GM12874 (cell line): ENCODE measurements around the gene CBFA2T2.
A peak's percentile ranks its signal among the peaks of the same experiment; 100 is the strongest.

Experiments
- CTCF ChIP-seq: IDR thresholded peaks from 2 replicates; pipeline ENCODE4 v1.5.1; 2011; ENCODE audit warnings: low read depth, mild to moderate bottlenecking, control low read depth, low read length, moderate library complexity; ENCODE audit not compliant: insufficient read depth

CBFA2T2 gene

DNA sequence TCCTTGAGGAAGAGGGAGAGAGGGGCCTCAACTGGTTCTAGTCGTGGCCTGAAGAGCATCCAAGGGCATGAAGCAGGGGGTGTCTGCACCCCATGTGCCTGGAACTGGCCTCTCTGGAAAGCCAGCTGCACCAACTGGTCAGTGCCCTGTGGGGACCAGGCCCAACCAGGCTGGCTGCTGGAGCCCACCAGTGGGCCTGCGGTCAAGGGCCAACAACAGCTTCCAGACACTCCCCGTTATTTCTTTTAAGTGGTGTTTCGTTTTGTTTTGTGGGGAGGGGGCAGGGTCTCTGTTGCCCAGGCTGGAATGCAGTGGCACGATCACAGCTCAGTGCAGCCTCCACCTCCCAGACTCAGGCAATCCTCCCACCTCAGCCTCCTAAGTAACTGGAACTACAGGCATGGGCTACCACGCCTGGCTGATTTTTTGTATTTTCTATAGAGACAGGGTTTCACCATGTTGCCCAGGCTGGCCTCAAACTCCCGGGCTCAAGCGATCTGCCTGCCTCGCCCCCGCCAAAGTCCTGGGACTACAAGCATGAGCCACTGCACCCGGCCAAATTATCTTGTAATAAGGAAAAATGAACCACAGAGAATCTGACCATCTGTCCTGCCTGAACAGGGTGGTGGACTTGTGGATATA is 160.3 kb downstream of the CBFA2T2 start:
- no peak for TF ChIP-seq CTCF

DNA sequence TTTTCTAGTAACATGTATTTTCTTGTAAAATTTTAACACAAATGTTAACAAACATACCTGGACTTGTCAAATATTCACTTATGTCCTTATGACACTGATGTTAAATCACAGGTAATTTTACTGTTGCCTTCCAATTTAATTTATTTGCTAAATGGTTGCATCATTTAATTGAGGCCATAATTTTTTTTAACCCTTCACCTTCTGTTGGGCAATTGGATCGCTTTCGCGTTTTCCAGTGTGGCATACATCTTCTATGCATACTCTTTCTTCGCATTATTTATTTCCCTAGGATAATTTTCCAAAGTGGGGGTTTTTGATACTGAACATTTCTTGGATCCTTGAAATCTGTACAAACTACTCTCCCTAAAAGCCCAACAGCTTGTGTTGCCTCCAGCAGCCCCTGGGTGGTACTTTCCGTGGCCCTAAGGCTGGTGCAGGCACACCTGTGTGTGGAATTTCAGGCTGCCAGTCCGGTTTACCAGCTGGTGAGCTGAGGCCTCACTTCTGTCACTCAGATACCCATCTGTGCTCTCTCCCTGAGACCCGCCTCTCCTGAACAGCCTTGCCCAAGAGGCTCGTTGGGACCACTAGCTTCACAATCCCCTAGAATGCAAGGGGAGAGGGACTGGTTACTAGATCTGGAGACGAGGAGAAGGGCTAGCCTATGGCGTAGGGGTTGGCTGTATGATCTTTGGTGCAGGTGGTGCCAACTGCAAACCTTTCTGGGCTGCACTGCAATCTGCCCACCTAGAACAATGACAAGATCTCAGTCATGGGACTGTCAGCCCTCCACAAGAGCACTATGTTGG is 161.1 kb downstream of the CBFA2T2 start:
- TF ChIP-seq CTCF = no peak

DNA sequence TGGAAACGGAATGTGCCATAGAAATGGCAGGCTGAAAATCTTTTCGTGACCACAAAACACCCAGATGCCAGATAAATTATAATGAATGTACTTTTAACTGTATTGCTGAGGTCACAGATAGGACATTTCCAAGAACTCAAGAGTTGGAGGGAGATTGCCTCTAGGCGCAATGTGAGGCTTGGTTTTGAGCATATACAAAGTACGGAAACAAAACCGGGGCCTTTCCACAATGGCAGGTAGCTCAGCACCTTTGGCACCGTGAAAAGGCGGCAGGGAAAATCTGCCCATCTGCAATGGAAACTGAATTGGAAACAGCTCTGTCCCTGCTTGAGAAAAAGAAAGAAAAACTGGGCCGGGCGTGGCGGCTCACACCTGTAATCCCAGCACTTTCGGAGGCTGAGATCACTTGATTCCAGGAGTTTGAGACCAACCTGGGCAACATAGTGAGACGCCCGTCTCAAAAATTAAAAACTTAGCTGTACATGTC is 161.7 kb downstream of the CBFA2T2 start:
- TF ChIP-seq CTCF = no peak

DNA sequence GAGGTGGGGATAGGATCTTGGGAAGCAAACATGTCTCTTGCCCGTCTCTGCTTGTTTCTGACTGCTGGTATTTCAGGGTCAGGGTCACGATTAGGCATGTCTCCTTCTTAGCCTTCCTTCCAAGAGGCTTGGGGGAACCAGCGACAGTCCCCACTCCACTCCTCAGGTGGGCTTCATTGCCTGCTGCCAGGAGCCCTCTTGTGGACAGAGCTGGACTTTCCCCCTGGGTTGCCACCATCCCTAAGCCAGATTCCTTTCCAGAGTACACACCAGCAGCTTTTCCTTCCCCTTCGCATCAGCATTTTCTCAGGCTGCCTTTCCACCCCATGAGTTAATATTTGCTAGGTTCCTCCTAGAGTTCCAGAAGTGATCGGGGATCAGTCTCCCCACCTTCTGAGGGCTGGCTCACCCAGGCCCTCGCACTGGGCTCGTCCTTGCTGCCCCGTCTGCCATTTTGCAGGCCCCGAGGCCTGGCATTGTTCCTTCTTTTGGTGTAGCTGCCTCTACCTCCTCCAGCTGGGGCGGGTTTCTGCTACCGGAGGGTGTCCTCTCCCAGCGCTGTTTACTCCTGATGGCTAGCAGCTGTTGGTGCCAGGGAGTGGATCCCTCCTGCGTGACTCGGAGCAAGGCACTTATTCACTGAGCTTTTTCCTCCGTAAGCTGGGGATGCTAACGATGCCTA is 163.5 kb downstream of the CBFA2T2 start:
- TF ChIP-seq CTCF = peak; percentile 88

DNA sequence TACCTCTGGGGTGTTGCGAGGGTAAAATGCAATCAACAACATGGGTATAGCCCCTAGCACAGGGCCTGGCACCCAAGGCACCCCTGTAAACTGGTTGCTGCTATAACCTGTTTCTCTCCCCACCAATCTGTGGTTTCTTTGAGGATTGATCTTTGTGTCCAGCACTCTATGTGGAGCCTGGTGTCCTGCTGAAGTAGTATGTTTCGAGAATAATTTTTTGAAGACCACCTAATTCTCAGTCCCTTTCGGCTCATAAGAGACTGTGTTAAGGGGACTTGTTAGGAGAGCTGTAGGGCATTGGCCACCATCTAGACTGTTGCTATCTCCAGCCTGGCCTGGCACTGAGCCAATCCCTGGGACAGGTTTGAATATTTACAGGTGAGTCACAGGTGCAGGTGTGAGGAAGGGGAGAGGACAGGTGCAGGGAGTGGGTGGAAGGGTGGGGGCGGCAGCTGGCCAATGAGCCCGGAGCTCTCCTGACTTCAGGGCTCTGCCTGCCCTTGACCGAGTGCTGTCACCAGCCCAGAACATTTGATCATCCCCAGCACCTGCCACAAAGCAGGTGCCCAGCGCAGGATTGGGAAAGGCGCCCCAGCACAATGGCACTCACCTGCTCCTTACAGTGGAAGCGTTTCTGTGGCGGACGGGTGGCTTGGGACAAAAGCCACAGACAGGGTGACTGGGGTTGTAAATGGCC is 164.2 kb downstream of the CBFA2T2 start:
- TF ChIP-seq CTCF = no peak

GRCh38 chr20:33654680-33655161 is 164.8 kb downstream of the CBFA2T2 start:
- TF ChIP-seq CTCF = no peak

GRCh38 chr20:33655164-33655563 is 165.3 kb downstream of the CBFA2T2 start:
- TF ChIP-seq CTCF = no peak
